Keratinocyte (primary cell): ENCODE results near the gene PEX1. TPM values are rescaled to one million over a fixed set of nuclear protein-coding genes. Genes with fewer than 3 reads are reported as not detected.

Experiments
- DNase-seq: peaks from one replicate; pipeline ENCODE4 v3.0.0-alpha.2; 2011; ENCODE audit warnings: low read depth, missing footprints, low spot score
- FAIRE-seq: peaks from 2 replicates; lab custom pipeline; 2011; peaks lifted over from hg19 to GRCh38; lab: Jason Lieb, UNC
- H2AFZ ChIP-seq: 2 replicates; pipeline ENCODE4 v1.6.0; 2012; ENCODE audit warnings: low read length, control low read depth, inconsistent platforms; ENCODE audit not compliant: control insufficient read depth
- H3K27ac ChIP-seq: 2 replicates; pipeline ENCODE4 v1.5.1; 2011; ENCODE audit warnings: low read length; ENCODE audit not compliant: control insufficient read depth, insufficient read depth
- H3K27me3 ChIP-seq: 3 replicates; pipeline ENCODE4 v1.6.0; 2011; ENCODE audit warnings: low read length; ENCODE audit not compliant: control insufficient read depth, insufficient read depth; ENCODE audit errors: extremely low read depth
- H3K36me3 ChIP-seq, 2 experiments: 2 replicates in 1 of 2; 3 replicates in 1 of 2; pipeline ENCODE4 v1.5.1; 2011; ENCODE audit warnings: low read length in 2 of 2, mild to moderate bottlenecking in 1 of 2; ENCODE audit not compliant: control insufficient read depth in 2 of 2, insufficient read depth in 2 of 2; ENCODE audit errors: extremely low read depth in 1 of 2
- H3K4me1 ChIP-seq: 3 replicates; pipeline ENCODE4 v1.5.1; 2011; ENCODE audit warnings: low read length; ENCODE audit not compliant: control insufficient read depth, insufficient read depth; ENCODE audit errors: extremely low read depth
- H3K4me2 ChIP-seq: 3 replicates; pipeline ENCODE4 v1.6.0; 2011; ENCODE audit warnings: low read depth, low read length; ENCODE audit not compliant: control insufficient read depth, insufficient read depth; ENCODE audit errors: extremely low read depth
- H3K4me3 ChIP-seq, 3 experiments: fragments of 200-600 bp in 1 of 3; sonication (generic) in 1 of 3; 2 replicates in 2 of 3; 3 replicates in 1 of 3; pipeline ENCODE4 v1.5.1; 2011 to 2016; ENCODE audit warnings: low read length in 3 of 3, mild to moderate bottlenecking in 3 of 3, control low read depth in 2 of 3, inconsistent platforms in 1 of 3, low read depth in 1 of 3, mixed read lengths in 1 of 3, mixed run types in 1 of 3, moderate library complexity in 1 of 3; ENCODE audit not compliant: control insufficient read depth in 2 of 3, insufficient read depth in 2 of 3; ENCODE audit errors: extremely low read depth in 1 of 3
- H3K79me2 ChIP-seq: 2 replicates; pipeline ENCODE4 v1.6.0; 2012; ENCODE audit warnings: low read length; ENCODE audit not compliant: control insufficient read depth, insufficient read depth
- H3K9ac ChIP-seq: 3 replicates; pipeline ENCODE4 v1.6.0; 2011; ENCODE audit warnings: low read length; ENCODE audit not compliant: control insufficient read depth, insufficient read depth; ENCODE audit errors: extremely low read depth
- H3K9me1 ChIP-seq: 3 replicates; pipeline ENCODE4 v1.6.0; 2011; ENCODE audit warnings: low read length; ENCODE audit not compliant: control insufficient read depth, insufficient read depth; ENCODE audit errors: extremely low read depth
- H3K9me3 ChIP-seq: 2 replicates; pipeline ENCODE4 v1.5.1; 2012; ENCODE audit warnings: low read depth, low read length; ENCODE audit not compliant: control insufficient read depth
- H4K20me1 ChIP-seq: 3 replicates; pipeline ENCODE4 v1.6.0; 2011; ENCODE audit warnings: low read length; ENCODE audit not compliant: control insufficient read depth, insufficient read depth; ENCODE audit errors: extremely low read depth
- CTCF ChIP-seq, 3 experiments: IDR thresholded peaks in 1 of 3; conservative IDR thresholded peaks in 1 of 3; optimal IDR thresholded peaks in 1 of 3; 2 replicates in 2 of 3; 3 replicates in 1 of 3; pipeline versions ENCODE3 to v1.5.1; 2011; ENCODE audit warnings: low read length in 3 of 3, mild to moderate bottlenecking in 3 of 3, moderate library complexity in 2 of 3, control low read depth in 1 of 3, inconsistent platforms in 1 of 3; ENCODE audit not compliant: insufficient read depth in 2 of 3; ENCODE audit errors: extremely low read depth in 1 of 3
- EZH2 ChIP-seq: IDR thresholded peaks from one replicate; pipeline ENCODE4 v1.6.1; 2012; ENCODE audit warnings: inconsistent platforms, mild to moderate bottlenecking, low read length, moderate library complexity
- dilution Hi-C: fragments of 300-500 bp; cut with MboI; formaldehyde crosslinking; loops from one replicate; pipeline ENCODE4 v1.7.0; 2020; ENCODE audit warnings: low sequenced_read_pairs; ENCODE audit not compliant: extremely low pct_ligation_motif_present
- polyA plus RNA-seq, 5 experiments: library from polyadenylated mRNA; depleted of rRNA in 3 of 5; stranded (reverse) in 3 of 5; stranded (forward) in 1 of 5; unstranded in 1 of 5; fragments of >200 nt; gene quantifications; 1 replicate in 1 of 5; 2 replicates in 3 of 5; 3 replicates in 1 of 5; pipeline versions ENCODE4 v1.2.1 to v1.2.3, GENCODE V29; 2011 to 2012; ENCODE audit warnings: missing spikeins in 2 of 5, low read depth in 1 of 5, low replicate concordance in 1 of 5

PEX1 gene
- polyA plus RNA-seq, 1 donor (not counting 4 experiments of a cell fraction or from before 2014, with no cell fraction given), result 17.4 TPM

- TF ChIP-seq CTCF (optimal IDR thresholded peaks at IDR 0.05 in 1 of 3, IDR thresholded peaks at IDR 0.05 in 1 of 3, conservative IDR thresholded peaks at IDR 0.05 in 1 of 3; ENCODE audit: extremely low read depth in 1 of 3, insufficient read depth in 2 of 3, low read length in 3 of 3) (no peak), EZH2 (no peak)
Observed at GRCh38 chr7:92557808-92558362, 29.6 kb upstream of the PEX1 start.

GRCh38 chr7:92557249-92557648 is 28.9 kb upstream of the PEX1 start:
- dilution Hi-C loops, result no loop called here

More at GRCh38 chr7:92557808-92558362, 29.6 kb upstream of the PEX1 start:
- no peak overlapping the region for H3K4me2 ChIP-seq
- H2AFZ ChIP-seq, result no peak overlapping the region
- no peaks in the 10 kb centered on the region for H3K9me1 ChIP-seq
- no peaks in the 10 kb centered on the region for H3K27me3 ChIP-seq
- no peak overlapping the region for H3K9ac ChIP-seq
- no peaks in the 10 kb centered on the region for H3K4me1 ChIP-seq
- H3K4me3 ChIP-seq, result no peak overlapping the region
- no peak overlapping the region for H3K27ac ChIP-seq
- no peaks in the 10 kb centered on the region for H3K79me2 ChIP-seq
- dilution Hi-C loops, result no loop called here
- H3K9me3 ChIP-seq, result no peaks in the 10 kb centered on the region
- FAIRE-seq (no peak), DNase-seq (no peak)
- H3K36me3 ChIP-seq, result peaks cover 2 to 9% of the 10 kb centered on the region in 2 experiments
- no peaks in the 10 kb centered on the region for H4K20me1 ChIP-seq

More at GRCh38 chr7:92557249-92557648, 28.9 kb upstream of the PEX1 start:
- Histone ChIP-seq H2AFZ (no peak overlapping the region), H3K36me3 (peaks cover 2 to 5% of the 10 kb centered on the region in 2 experiments), H3K4me3 (no peak overlapping the region), H3K27ac (no peak overlapping the region), H3K27me3 (no peaks in the 10 kb centered on the region), H3K9me1 (no peaks in the 10 kb centered on the region), H3K79me2 (no peaks in the 10 kb centered on the region), H4K20me1 (no peaks in the 10 kb centered on the region), H3K9me3 (no peaks in the 10 kb centered on the region), H3K9ac (no peak overlapping the region), H3K4me1 (no peaks in the 10 kb centered on the region), H3K4me2 (no peak overlapping the region)
- TF ChIP-seq EZH2 (no peak), CTCF (optimal IDR thresholded peaks at IDR 0.05 in 1 of 3, IDR thresholded peaks at IDR 0.05 in 1 of 3, conservative IDR thresholded peaks at IDR 0.05 in 1 of 3; ENCODE audit: extremely low read depth in 1 of 3, insufficient read depth in 2 of 3, low read length in 3 of 3) (no peak)
- DNase-seq, result no peak
- FAIRE-seq, result no peak
